Stomach (tissue), 4 donors: ENCODE results near the gene TBK1.

Experiments used
- POLR2A ChIP-seq, 4 donors: fragments of 450-650 bp; IDR thresholded peaks; one replicate each; pipeline ENCODE4 v1.6.1; 2016; ENCODE audit warnings: antibody characterized with exemption in 4 of 4, control low read depth in 2 of 4, mild to moderate bottlenecking in 1 of 4, moderate library complexity in 1 of 4
- POLR2AphosphoS5 ChIP-seq, 3 donors: sonication (generic); formaldehyde crosslinking; IDR thresholded peaks; one replicate each; pipeline ENCODE4 v1.6.1; 2016; ENCODE audit warnings: antibody characterized with exemption in 3 of 3
- TF ChIP-seq, protein P1 (sequence below), 7 experiments: fragments of 450-650 bp in 4 of 7; fragments of 200-600 bp in 3 of 7; sonication (generic) in 3 of 7; IDR thresholded peaks; one replicate each; pipeline ENCODE4 v1.5.1; 2016 to 2019; ENCODE audit warnings: antibody characterized with exemption in 7 of 7, control low read depth in 2 of 7, mild to moderate bottlenecking in 1 of 7

DNA sequence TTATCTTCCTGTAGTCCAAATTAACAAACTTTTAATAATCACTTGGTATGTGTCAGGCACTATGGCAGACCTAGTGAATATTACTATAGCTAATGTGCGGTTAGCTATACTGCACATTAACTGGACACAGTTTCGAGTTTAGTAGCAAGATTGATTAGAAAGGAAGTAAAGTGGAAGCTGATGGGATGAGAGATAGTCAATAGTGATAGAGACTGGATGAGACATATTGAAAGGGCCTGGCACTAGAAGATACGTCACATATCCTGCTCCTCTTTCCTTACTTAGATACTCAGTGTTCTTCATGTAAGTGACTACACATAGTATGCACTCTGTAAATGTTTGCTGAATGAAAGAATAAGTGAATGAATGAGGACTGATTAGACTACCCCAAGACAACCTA is 5.5 kb downstream of the TBK1 start:
- TF ChIP-seq, protein P1, sequence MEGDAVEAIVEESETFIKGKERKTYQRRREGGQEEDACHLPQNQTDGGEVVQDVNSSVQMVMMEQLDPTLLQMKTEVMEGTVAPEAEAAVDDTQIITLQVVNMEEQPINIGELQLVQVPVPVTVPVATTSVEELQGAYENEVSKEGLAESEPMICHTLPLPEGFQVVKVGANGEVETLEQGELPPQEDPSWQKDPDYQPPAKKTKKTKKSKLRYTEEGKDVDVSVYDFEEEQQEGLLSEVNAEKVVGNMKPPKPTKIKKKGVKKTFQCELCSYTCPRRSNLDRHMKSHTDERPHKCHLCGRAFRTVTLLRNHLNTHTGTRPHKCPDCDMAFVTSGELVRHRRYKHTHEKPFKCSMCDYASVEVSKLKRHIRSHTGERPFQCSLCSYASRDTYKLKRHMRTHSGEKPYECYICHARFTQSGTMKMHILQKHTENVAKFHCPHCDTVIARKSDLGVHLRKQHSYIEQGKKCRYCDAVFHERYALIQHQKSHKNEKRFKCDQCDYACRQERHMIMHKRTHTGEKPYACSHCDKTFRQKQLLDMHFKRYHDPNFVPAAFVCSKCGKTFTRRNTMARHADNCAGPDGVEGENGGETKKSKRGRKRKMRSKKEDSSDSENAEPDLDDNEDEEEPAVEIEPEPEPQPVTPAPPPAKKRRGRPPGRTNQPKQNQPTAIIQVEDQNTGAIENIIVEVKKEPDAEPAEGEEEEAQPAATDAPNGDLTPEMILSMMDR (IDR thresholded peaks at IDR 0.05), result no peak
- TF ChIP-seq POLR2A (IDR thresholded peaks at IDR 0.05) (no peak), POLR2AphosphoS5 (IDR thresholded peaks at IDR 0.05) (no peak)
